Lower leg skin (tissue), 3 donors: ENCODE measurements around the gene R3HDML.

ENCODE experiments used
- POLR2A ChIP-seq, 2 donors: fragments of 450-650 bp; IDR thresholded peaks; one replicate each; pipeline ENCODE4 v1.6.1; 2016 to 2017; ENCODE audit warnings: antibody characterized with exemption in 2 of 2, mild to moderate bottlenecking in 1 of 2, moderate library complexity in 1 of 2
- TF ChIP-seq, protein P1 (sequence below), 3 donors: fragments of 450-650 bp; IDR thresholded peaks; one replicate each; pipeline ENCODE4 v1.5.1; 2016; ENCODE audit warnings: antibody characterized with exemption in 3 of 3, mild to moderate bottlenecking in 3 of 3, moderate library complexity in 2 of 3

DNA sequence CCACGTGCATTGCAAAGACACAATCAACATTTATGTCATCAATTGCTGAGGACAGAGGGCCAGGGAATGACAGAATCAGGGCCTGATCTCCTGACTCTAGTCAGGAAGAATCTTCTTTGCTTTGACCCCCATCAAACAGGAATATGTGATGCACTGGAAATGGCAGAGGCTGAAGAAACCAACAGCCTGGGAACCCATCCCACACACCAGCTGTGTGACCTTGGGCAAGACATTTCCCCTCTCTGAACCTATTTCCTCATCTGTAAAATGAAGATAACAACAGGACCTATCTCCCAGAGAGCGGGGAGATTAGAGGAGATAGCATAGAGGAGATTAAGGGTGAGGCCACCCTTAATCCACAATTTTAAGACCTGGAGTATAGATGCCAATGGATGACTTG is 20.2 kb downstream of the R3HDML start:
- TF ChIP-seq, protein P1, sequence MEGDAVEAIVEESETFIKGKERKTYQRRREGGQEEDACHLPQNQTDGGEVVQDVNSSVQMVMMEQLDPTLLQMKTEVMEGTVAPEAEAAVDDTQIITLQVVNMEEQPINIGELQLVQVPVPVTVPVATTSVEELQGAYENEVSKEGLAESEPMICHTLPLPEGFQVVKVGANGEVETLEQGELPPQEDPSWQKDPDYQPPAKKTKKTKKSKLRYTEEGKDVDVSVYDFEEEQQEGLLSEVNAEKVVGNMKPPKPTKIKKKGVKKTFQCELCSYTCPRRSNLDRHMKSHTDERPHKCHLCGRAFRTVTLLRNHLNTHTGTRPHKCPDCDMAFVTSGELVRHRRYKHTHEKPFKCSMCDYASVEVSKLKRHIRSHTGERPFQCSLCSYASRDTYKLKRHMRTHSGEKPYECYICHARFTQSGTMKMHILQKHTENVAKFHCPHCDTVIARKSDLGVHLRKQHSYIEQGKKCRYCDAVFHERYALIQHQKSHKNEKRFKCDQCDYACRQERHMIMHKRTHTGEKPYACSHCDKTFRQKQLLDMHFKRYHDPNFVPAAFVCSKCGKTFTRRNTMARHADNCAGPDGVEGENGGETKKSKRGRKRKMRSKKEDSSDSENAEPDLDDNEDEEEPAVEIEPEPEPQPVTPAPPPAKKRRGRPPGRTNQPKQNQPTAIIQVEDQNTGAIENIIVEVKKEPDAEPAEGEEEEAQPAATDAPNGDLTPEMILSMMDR (IDR thresholded peaks at IDR 0.05) = no peak
- TF ChIP-seq POLR2A (IDR thresholded peaks at IDR 0.05) = no peak
